DMS 273 treated with DMSO at 0.1 percent for 48 hours (cell line): Measurements from ENCODE around the gene MOB1B.

ENCODE experiments used
- DNase-seq: peaks from one replicate; lab custom pipeline; 2025; lab: John Stamatoyannopoulos, UW

Gene MOB1B

GRCh38 chr4:70914631-70915030 is 12.5 kb downstream of the MOB1B start:
- no peak for DNase-seq

- DNase-seq: no peak
Observed at GRCh38 chr4:70915036-70915815, 13.1 kb downstream of the MOB1B start.

GRCh38 chr4:70915874-70916559 is 13.8 kb downstream of the MOB1B start:
- DNase-seq: no peak

GRCh38 chr4:70920592-70920991 is 18.4 kb downstream of the MOB1B start:
- DNase-seq: no peak

- no peak for DNase-seq
Observed at GRCh38 chr4:70925418-70925817, 23.2 kb downstream of the MOB1B start.

DNA sequence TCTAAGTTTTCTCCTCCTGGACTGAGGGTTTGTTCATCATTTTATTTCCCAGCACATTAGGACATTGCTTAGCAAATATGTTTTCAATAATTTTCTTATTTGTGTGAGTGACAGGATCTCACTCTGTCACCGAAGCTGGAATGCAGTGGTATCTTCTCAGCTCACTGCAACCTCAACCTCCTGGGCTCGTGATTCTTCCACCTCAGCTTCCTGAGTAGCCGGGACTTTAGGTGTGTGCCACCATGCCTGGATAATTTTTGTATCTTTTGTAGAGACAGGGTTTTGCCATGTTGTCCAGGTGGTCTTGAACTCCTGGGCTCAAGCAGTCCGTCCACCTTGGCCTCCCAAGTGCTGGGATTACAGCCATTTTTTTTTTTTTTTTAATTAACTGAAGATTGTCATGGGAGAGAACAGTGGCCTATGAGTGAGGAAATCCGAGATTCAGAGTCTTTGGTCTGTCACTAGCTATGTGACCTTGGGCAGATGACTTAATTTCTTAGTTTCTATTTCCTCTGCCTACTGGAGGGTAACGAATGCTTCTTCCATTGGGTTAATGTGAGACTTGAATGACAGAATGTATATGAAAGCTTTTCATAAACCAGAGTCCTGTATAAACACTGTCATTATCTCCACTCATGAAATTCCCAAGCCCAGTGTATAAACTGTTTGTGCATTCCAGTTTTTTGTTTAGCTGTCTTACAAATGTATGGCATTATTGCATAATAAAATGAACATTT is 23.9 kb downstream of the MOB1B start:
- DNase-seq: no peak

DNA sequence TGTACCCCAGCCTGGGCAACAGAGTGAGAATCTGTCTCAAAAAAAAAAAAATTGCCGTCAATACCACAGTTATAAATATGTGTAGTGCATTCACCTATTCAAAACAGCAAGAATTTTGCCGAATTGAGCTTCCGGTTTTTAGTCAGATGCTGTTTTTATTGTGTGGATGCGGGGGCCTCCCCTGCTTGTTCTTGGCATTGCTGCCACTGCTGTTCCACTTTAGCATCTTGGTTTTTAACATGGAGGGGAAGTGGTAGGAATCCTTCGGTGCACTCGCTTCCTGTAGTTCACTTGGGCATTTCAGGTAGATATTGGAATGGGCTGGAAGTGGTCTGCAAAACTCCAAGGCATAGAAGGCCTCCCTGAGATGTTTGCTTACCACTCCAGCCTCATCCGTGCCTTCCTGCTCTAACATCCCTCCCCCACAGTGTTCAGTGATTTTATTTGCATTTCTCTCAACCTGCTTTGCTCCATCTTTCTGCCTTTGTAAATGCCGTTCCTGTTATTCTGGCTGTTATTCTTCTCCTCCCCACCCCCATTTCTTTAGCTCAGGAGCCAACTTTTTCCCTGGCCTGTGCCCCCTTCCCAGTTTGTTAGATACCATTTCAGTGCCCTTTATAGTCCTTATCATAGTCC is 25.5 kb downstream of the MOB1B start:
- DNase-seq: no peak

DNA sequence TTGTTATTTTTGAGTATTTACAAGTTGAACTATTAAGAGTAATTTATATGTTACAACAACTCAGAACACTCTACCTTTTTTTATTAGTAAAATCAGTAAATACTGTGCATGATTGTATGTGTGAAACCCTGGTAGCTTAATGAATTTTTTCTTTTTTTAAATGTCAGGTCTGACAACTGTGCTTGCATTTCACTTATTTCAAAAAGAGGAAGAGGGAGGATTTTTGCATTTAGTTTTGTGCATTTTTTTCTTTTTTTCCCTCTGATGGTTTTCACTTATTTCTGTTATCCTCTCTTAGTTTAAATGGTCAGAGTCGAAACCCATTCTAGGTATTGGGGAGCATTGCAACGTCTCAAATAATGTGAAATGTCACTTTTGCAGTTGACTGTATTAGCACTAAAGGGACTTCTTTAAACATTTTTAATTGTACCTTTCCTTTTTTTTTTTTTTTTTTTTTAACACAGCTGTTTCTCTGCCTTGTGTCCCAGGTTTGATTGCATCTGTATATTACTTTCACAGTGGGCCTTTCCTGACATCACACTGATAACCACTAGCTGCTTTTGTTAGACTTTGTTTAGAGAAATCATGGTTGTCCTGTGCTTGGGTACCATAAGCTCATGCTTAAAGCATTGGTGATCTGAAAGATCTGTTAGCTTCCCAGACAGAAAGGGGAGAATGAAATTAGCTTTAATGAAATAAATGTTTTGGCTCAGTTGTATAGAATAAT is 28.5 kb downstream of the MOB1B start:
- DNase-seq: no peak

- no peak for DNase-seq
Observed at GRCh38 chr4:70931347-70931746, 29.2 kb downstream of the MOB1B start.

DNA sequence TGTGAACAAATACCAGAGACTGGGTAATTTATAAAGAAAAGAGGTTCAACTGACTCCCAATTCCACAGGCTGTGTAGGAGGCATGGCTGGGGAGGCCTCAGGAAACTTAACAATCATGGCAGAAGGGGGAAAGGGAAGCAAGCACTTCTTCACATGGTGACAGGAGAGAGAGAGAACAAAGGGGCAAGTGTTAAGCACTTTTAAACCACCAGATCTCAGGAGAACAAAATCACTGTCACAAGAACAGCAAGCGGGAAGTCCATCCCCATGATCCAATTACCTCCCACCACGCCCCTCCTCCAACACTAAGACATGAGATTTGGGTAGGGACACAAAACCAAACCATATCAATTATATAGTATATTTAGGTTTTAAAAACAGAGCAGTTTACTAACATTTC is 30.8 kb downstream of the MOB1B start:
- no peak for DNase-seq

DNA sequence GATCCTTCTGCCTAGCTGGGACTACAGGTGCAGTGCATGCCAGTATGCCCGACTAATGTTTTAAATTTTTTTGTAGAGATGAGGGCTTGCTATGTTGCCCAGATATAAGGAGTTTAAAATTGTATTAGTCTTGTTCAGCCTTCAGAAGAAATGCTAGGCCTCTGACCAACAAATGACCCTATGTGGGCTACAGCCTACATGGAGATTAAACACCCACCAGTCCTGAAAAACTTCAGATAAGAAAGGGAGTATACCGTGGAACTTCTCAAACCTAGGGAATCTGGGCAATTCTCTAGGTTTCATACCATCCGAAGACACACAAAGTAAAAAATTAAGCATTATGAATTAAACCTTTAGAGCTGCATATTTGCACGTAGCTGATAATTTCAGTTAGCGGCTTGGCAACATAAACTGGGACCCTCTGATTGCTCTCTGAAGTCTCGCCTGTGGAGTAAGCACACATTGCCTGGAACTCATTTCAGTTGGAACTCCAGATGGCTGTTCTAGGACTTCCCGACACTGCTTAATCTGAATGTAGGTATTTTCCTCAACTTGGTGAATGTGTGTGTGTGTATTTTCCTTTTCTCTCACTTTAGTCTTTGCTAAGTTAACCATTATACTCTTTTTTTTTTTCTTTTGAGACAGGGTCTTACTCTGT is 33.0 kb downstream of the MOB1B start:
- no peak for DNase-seq

GRCh38 chr4:70936200-70936787 is 34.1 kb downstream of the MOB1B start:
- DNase-seq: no peak

DNA sequence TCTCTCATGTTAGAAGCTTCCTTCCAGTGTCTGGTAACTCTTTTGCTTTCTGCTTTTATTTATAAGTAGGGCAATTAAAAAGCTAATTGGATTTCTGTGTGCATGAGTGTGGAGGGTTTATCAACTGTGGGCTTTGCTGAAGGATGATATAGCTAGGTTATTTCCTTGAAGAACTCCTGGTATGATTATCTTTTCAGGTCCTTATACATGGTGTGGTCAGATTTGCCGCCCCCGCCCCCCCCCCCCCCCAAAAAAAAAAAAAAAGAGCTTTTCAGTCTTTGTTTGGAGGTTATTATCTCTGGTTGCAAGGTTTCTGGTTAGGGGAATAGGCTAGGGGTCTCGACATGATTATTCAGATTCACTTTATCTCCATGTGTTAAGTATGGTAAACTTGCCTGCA is 35.9 kb downstream of the MOB1B start:
- DNase-seq: no peak

DNA sequence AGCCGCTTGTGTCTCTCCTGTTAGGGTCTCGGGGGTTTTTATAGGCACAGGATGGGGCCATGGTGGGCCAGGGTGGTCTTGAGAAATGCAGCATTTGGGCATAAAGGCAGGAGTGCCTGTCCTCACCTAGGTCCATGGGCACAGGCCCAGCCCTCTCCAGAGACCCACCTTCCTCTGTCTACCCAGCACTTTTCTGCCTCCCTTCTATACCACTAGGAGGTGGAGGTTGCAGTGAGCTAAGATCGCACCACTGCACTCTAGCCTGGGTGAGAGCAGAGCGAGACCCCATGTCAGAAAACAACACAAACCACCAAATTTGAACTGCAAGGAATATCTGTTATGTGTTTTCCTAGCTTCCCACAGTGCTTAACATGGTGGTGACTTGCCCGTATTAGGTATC is 38.0 kb downstream of the MOB1B start:
- DNase-seq: no peak

DNA sequence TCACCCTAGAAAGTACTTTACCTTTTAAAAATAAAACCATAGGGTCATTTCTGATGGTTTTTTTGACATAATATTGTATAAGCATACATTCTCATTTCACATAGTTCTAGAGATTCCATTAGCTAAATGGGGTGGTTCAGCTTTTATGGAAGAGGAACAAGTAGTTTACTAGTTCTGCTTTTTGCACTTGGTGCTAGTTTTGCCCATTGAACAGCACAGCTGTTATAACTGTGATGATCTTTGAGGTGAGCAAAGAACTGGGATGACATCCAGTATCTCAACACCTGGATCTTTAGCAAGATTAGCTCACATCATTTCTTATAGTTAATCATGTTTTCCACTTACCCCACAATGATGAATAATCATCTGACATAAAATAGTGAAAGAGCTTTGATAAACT is 40.9 kb downstream of the MOB1B start:
- DNase-seq: no peak

- no peak for DNase-seq
Observed at GRCh38 chr4:70945046-70945445, 42.9 kb downstream of the MOB1B start.

DNA sequence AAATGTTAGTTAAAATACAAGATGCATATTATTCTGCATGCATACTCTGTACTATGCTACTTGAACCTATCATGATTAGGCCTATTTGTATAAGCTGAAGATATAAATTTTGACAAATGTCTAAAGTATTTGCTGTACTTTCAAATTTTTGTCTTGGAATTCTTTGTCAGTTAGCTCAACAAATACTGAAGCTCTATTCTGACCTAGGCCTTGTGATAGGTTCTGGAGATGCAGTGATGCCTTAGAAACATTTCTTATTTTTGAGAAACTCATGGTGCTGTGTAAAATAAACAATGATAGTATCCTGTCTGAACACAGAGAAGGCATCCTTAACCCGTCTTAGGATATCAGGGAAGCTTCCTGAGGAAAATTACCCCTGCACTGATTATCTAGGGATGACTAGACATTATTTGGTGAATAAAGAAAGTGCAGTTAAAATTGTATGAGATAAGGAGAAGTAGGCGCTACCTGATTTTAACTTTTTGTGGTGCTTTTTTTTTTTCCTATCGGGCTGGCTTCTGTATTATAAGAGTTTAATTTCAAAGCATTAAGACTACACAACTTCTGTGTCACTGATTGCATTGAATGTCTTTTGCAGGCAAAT is 43.4 kb downstream of the MOB1B start:
- no peak for DNase-seq

DNA sequence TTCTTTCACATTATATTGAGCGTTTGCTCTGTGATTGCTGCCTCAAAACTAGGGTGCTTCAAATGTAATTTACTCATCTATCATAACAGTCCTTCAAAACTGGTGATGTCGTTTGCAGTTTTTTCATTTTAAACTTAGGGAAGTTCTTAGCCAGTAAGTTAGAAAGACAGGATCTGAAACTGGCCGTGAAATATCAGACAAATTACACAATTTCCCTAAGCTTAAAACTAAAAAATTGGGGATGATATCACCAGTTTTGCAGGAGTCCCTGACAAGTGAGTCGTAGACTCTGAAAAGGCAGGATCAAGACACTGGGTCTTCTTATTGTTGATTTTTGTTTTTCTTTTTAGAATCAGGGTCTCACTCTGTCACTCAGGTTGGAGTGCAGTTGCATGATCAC is 44.8 kb downstream of the MOB1B start:
- DNase-seq: no peak

- no peak for DNase-seq
Observed at GRCh38 chr4:70948665-70949260, 46.6 kb downstream of the MOB1B start.

GRCh38 chr4:70954032-70954431 is 51.9 kb downstream of the MOB1B start:
- DNase-seq: no peak
